CD14-positive monocyte (primary cell): ENCODE measurements around the gene TSPAN19. TPM values are rescaled to one million over a fixed set of nuclear protein-coding genes. Genes with fewer than 3 reads are reported as not detected.

Experiments used
- DNase-seq, 3 donors: peaks; one replicate each; pipeline ENCODE4 v3.0.0-alpha.2; 2011 to 2022
- H2AFZ ChIP-seq: 2 replicates; pipeline ENCODE4 v1.6.0; 2012; ENCODE audit warnings: mild to moderate bottlenecking, low read depth, low read length, inconsistent platforms; ENCODE audit not compliant: insufficient read depth, poor library complexity, severe bottlenecking
- H3K27ac ChIP-seq, 2 donors: 1 replicate in 1 of 2; 2 replicates in 1 of 2; pipeline ENCODE4 v1.5.1; 2012 to 2013; ENCODE audit warnings: low read length in 2 of 2, control low read depth in 1 of 2, inconsistent platforms in 1 of 2, low read depth in 1 of 2, mild to moderate bottlenecking in 1 of 2
- H3K27me3 ChIP-seq, 2 donors: one replicate each; pipeline versions ENCODE4 v1.6.0 to v1.6.1; 2011 to 2013; ENCODE audit warnings: low read length in 2 of 2; ENCODE audit not compliant: control insufficient read depth in 2 of 2, insufficient read depth in 2 of 2
- H3K36me3 ChIP-seq, 2 donors: replicated peaks in 1 of 2; 1 replicate in 1 of 2; 2 replicates in 1 of 2; pipeline versions ENCODE4 v1.5.1 to v1.6.1; 2012 to 2013; ENCODE audit warnings: low read length in 2 of 2, control low read depth in 1 of 2, inconsistent platforms in 1 of 2, mild to moderate bottlenecking in 1 of 2; ENCODE audit not compliant: insufficient read depth in 2 of 2, control insufficient read depth in 1 of 2
- H3K4me1 ChIP-seq, 2 donors: 1 replicate in 1 of 2; 2 replicates in 1 of 2; pipeline versions ENCODE4 v1.5.1 to v1.6.1; 2012 to 2013; ENCODE audit warnings: low read length in 2 of 2, control low read depth in 1 of 2, inconsistent platforms in 1 of 2, mild to moderate bottlenecking in 1 of 2, moderate library complexity in 1 of 2; ENCODE audit not compliant: insufficient read depth in 2 of 2, control insufficient read depth in 1 of 2
- H3K4me2 ChIP-seq: replicated peaks from 2 replicates; pipeline ENCODE3; 2012; ENCODE audit warnings: low read length, moderate library complexity, mild to moderate bottlenecking; ENCODE audit not compliant: poor library complexity, severe bottlenecking; ENCODE audit errors: extremely low read depth
- H3K4me3 ChIP-seq, 3 experiments: fragments of 200-600 bp in 1 of 3; sonication (generic) in 1 of 3; replicated peaks in 1 of 3; 1 replicate in 2 of 3; 2 replicates in 1 of 3; pipeline ENCODE4 v1.5.1; 2011 to 2013; ENCODE audit warnings: low read length in 3 of 3, mild to moderate bottlenecking in 3 of 3, control low read depth in 2 of 3, low read depth in 2 of 3, inconsistent platforms in 1 of 3, moderate library complexity in 1 of 3
- H3K79me2 ChIP-seq: 2 replicates; pipeline ENCODE4 v1.6.0; 2012; ENCODE audit warnings: mild to moderate bottlenecking, control low read depth, inconsistent platforms, low read length, moderate library complexity; ENCODE audit not compliant: insufficient read depth
- H3K9ac ChIP-seq: 2 replicates; pipeline ENCODE4 v1.6.0; 2017; ENCODE audit warnings: low read length, mild to moderate bottlenecking; ENCODE audit not compliant: insufficient read depth, poor library complexity, severe bottlenecking
- H3K9me3 ChIP-seq, 2 donors: replicated peaks in 1 of 2; 1 replicate in 1 of 2; 2 replicates in 1 of 2; pipeline versions ENCODE4 v1.5.1 to v1.6.1; 2012 to 2013; ENCODE audit warnings: low read length in 2 of 2, control low read depth in 1 of 2; ENCODE audit not compliant: control insufficient read depth in 1 of 2, insufficient read depth in 1 of 2
- H4K20me1 ChIP-seq: 2 replicates; pipeline ENCODE4 v1.6.0; 2012; ENCODE audit warnings: mild to moderate bottlenecking, low read length, control low read depth, moderate library complexity; ENCODE audit not compliant: insufficient read depth
- H3K27ac Mint-ChIP-seq, 7 donors: one replicate each; pipeline ENCODE4 v1.8.0; 2020; ENCODE audit warnings: mild to moderate bottlenecking in 7 of 7, mixed read lengths in 7 of 7, moderate library complexity in 6 of 7, inconsistent platforms in 2 of 7
- H3K27me3 Mint-ChIP-seq, 3 donors: one replicate each; pipeline ENCODE4 v1.8.0; 2021 to 2022; ENCODE audit warnings: low read depth in 3 of 3, mild to moderate bottlenecking in 3 of 3, mixed read lengths in 3 of 3, moderate library complexity in 3 of 3, inconsistent platforms in 1 of 3
- H3K36me3 Mint-ChIP-seq, 2 donors: one replicate each; pipeline ENCODE4 v1.8.0; 2020; ENCODE audit warnings: mixed read lengths in 2 of 2, inconsistent platforms in 1 of 2, mild to moderate bottlenecking in 1 of 2
- H3K4me1 Mint-ChIP-seq: one replicate; pipeline ENCODE4 v1.8.0; 2020; ENCODE audit warnings: mild to moderate bottlenecking, mixed read lengths
- H3K4me3 Mint-ChIP-seq, 2 donors: one replicate each; pipeline ENCODE4 v1.8.0; 2020; ENCODE audit warnings: mild to moderate bottlenecking in 2 of 2, mixed read lengths in 2 of 2, moderate library complexity in 1 of 2
- H3K9me3 Mint-ChIP-seq, 7 donors: one replicate each; pipeline ENCODE4 v1.8.0; 2020 to 2022; ENCODE audit warnings: mixed read lengths in 7 of 7, mild to moderate bottlenecking in 6 of 7, moderate library complexity in 6 of 7, inconsistent platforms in 2 of 7
- CTCF ChIP-seq: fragments of 200-600 bp; IDR thresholded peaks from one replicate; pipeline ENCODE4 v1.8.0; 2022; ENCODE audit warnings: antibody characterized with exemption, mild to moderate bottlenecking
- WGBS: methylation state at CpG from one replicate; pipeline ENCODE4 v1.1.5; 2013; ENCODE audit warnings: missing lambda C conversion rate; ENCODE audit not compliant: insufficient coverage; 5-methylcytosine and 5-hydroxymethylcytosine counted together
- intact Hi-C, 2 donors: fragments of 100-400 bp; cut with micrococcal nuclease; formaldehyde crosslinking; loops; one replicate each; pipeline versions ENCODE4 v1.15.0 to v1.15.1; 2023
- polyA plus RNA-seq, 3 donors: library from polyadenylated mRNA; depleted of rRNA in 1 of 3; unstranded in 2 of 3; stranded (reverse) in 1 of 3; fragments of 300-500 nt in 2 of 3; fragments of >200 nt in 1 of 3; fragmentation: Illumina TruSeq in 2 of 3; gene quantifications; 1 replicate in 2 of 3; 2 replicates in 1 of 3; pipeline ENCODE4 v1.2.3, GENCODE V29; 2012 to 2021

Gene TSPAN19
- polyA plus RNA-seq, 3 donors, result not detected

DNA sequence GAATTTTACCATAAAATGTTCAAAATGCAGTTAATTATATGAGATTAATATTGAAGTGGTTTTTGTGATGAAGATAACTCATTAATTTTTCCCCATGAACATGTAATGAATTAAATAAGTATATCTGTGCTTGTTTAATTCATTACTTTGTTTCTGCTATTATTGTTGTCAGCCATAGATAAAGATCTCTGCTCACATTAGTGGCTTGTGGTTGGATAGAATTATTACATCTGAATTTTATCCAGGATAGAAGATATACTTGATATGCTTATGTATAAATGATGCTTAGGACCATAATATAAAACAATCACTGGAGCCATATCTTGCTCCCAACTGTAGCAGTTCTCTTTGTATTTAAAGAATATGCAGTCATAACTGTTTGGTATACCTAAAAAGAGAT is 18.5 kb downstream of the TSPAN19 start:
- no peak overlapping the region for H3K4me3 Mint-ChIP-seq
- peaks cover 0 to 3% (median 2%) of the 10 kb centered on the region in 3 donors for H3K27me3 Mint-ChIP-seq
- H3K9me3 Mint-ChIP-seq, result no peaks in the 10 kb centered on the region
- Histone ChIP-seq H4K20me1 (no peaks in the 10 kb centered on the region), H3K9me3 (no peaks in the 10 kb centered on the region), H3K4me3 (no peak overlapping the region), H3K27ac (no peak overlapping the region), H3K79me2 (no peaks in the 10 kb centered on the region), H3K4me2 (no peak overlapping the region), H3K4me1 (no peaks in the 10 kb centered on the region), H3K9ac (no peak overlapping the region), H3K27me3 (peaks cover 0 to 2% of the 10 kb centered on the region in 2 donors), H2AFZ (no peak overlapping the region), H3K36me3 (no peaks in the 10 kb centered on the region)
- DNase-seq, result no peak
- TF ChIP-seq CTCF, result no peak
- no peaks in the 10 kb centered on the region for H3K4me1 Mint-ChIP-seq
- no peak overlapping the region for H3K27ac Mint-ChIP-seq
- no peaks in the 10 kb centered on the region for H3K36me3 Mint-ChIP-seq
- intact Hi-C loops, result no loop called here

GRCh38 chr12:85017133-85017532 is 18.9 kb downstream of the TSPAN19 start:
- Histone ChIP-seq H4K20me1 (no peaks in the 10 kb centered on the region), H3K4me3 (no peak overlapping the region), H2AFZ (no peak overlapping the region), H3K36me3 (no peaks in the 10 kb centered on the region), H3K9ac (no peak overlapping the region), H3K4me1 (no peaks in the 10 kb centered on the region), H3K9me3 (no peaks in the 10 kb centered on the region), H3K4me2 (no peak overlapping the region), H3K27ac (no peak overlapping the region), H3K79me2 (no peaks in the 10 kb centered on the region), H3K27me3 (peaks cover 0 to 2% of the 10 kb centered on the region in 2 donors)
- no peak for TF ChIP-seq CTCF
- DNase-seq, result no peak
- Mint-ChIP-seq H3K9me3 (peaks cover 0 to 2% (median 0%) of the 10 kb centered on the region in 7 donors), H3K27me3 (peaks cover 0 to 3% (median 2%) of the 10 kb centered on the region in 3 donors), H3K4me1 (no peaks in the 10 kb centered on the region), H3K4me3 (no peak overlapping the region), H3K36me3 (no peaks in the 10 kb centered on the region), H3K27ac (no peak overlapping the region)
- intact Hi-C loops, result no loop called here
- WGBS, result no CpG with 5 or more reads among the region's 3 CpGs
